ENCODE data around the gene PNKP.
A peak's percentile ranks its signal among the peaks of the same experiment; 100 is the strongest.

The PNKP gene

GRCh38 chr19:49877879-49878743, 10.7 kb upstream of the PNKP start (continued):
- TF ChIP-seq, protein P1, sequence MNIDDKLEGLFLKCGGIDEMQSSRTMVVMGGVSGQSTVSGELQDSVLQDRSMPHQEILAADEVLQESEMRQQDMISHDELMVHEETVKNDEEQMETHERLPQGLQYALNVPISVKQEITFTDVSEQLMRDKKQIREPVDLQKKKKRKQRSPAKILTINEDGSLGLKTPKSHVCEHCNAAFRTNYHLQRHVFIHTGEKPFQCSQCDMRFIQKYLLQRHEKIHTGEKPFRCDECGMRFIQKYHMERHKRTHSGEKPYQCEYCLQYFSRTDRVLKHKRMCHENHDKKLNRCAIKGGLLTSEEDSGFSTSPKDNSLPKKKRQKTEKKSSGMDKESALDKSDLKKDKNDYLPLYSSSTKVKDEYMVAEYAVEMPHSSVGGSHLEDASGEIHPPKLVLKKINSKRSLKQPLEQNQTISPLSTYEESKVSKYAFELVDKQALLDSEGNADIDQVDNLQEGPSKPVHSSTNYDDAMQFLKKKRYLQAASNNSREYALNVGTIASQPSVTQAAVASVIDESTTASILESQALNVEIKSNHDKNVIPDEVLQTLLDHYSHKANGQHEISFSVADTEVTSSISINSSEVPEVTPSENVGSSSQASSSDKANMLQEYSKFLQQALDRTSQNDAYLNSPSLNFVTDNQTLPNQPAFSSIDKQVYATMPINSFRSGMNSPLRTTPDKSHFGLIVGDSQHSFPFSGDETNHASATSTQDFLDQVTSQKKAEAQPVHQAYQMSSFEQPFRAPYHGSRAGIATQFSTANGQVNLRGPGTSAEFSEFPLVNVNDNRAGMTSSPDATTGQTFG (tag by site-specific recombination; IDR thresholded peaks at IDR 0.05; ENCODE audit: borderline replicate concordance) = no peak
- no peak for TF ChIP-seq INSM2 (tag by site-specific recombination; IDR thresholded peaks at IDR 0.05)
- TF ChIP-seq KLF10 (tag by site-specific recombination; IDR thresholded peaks at IDR 0.05) = peak; percentile 58; the same call in 1 of the 2 replicates
- no peak for TF ChIP-seq ZNF510 (tag by site-specific recombination; IDR thresholded peaks at IDR 0.05; ENCODE audit: insufficient replicate concordance)
- TF ChIP-seq, protein P2, sequence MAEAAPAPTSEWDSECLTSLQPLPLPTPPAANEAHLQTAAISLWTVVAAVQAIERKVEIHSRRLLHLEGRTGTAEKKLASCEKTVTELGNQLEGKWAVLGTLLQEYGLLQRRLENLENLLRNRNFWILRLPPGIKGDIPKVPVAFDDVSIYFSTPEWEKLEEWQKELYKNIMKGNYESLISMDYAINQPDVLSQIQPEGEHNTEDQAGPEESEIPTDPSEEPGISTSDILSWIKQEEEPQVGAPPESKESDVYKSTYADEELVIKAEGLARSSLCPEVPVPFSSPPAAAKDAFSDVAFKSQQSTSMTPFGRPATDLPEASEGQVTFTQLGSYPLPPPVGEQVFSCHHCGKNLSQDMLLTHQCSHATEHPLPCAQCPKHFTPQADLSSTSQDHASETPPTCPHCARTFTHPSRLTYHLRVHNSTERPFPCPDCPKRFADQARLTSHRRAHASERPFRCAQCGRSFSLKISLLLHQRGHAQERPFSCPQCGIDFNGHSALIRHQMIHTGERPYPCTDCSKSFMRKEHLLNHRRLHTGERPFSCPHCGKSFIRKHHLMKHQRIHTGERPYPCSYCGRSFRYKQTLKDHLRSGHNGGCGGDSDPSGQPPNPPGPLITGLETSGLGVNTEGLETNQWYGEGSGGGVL (tag by site-specific recombination; IDR thresholded peaks at IDR 0.05) = 0 out of 2 replicates have a peak, but pooled peaks have one; percentile 17
- no peak for TF ChIP-seq KLF16 (tag by site-specific recombination; IDR thresholded peaks at IDR 0.05)
- no peak for TF ChIP-seq ZNF473 (tag by site-specific recombination; IDR thresholded peaks at IDR 0.05)
- TF ChIP-seq REPIN1 (tag by site-specific recombination; IDR thresholded peaks at IDR 0.05; ENCODE audit: low read depth) = no peak
- TF ChIP-seq ZNF747 (tag by site-specific recombination; IDR thresholded peaks at IDR 0.05) = no peak
- TF ChIP-seq ZNF623 (tag by site-specific recombination; IDR thresholded peaks at IDR 0.05) = no peak
- TF ChIP-seq HOXA7 (CRISPR knock-in tag; IDR thresholded peaks at IDR 0.05; ENCODE audit: borderline replicate concordance) = no peak
- TF ChIP-seq ZNF341 (tag by site-specific recombination; IDR thresholded peaks at IDR 0.05; ENCODE audit: low read depth) = 0 out of 2 replicates have a peak, but pooled peaks have one; percentile 18
- peak; percentile 62 for TF ChIP-seq KLF1 (tag by site-specific recombination; IDR thresholded peaks at IDR 0.05)
- peak; percentile 40; the same call in 1 of the 2 replicates for TF ChIP-seq ZBTB7A (tag by site-specific recombination; IDR thresholded peaks at IDR 0.05; ENCODE audit: low read depth)
- TF ChIP-seq ZNF600 (tag by site-specific recombination; IDR thresholded peaks at IDR 0.05) = peak; percentile 79
- peak; percentile 24; the same call in 1 of the 2 replicates for TF ChIP-seq ZNF501 (tag by site-specific recombination; IDR thresholded peaks at IDR 0.05)
- 0 out of 2 replicates have a peak, but pooled peaks have one; percentile 13 for TF ChIP-seq EGR2 (tag by site-specific recombination; IDR thresholded peaks at IDR 0.05; ENCODE audit: low read depth)
- TF ChIP-seq HOXD13 (CRISPR knock-in tag; IDR thresholded peaks at IDR 0.05; ENCODE audit: borderline replicate concordance) = no peak
- no peak for TF ChIP-seq ZBTB48 (tag by site-specific recombination; IDR thresholded peaks at IDR 0.05)
- no peak for TF ChIP-seq BCL11A (tag by site-specific recombination; IDR thresholded peaks at IDR 0.05; ENCODE audit: low read depth)
- TF ChIP-seq PRDM1 (tag by site-specific recombination; IDR thresholded peaks at IDR 0.05) = peak; percentile 87
- TF ChIP-seq ZNF426 (tag by site-specific recombination; IDR thresholded peaks at IDR 0.05) = no peak
- TF ChIP-seq ZNF837 (tag by site-specific recombination; IDR thresholded peaks at IDR 0.05) = no peak
- no peak for TF ChIP-seq ZNF843 (tag by site-specific recombination; IDR thresholded peaks at IDR 0.05)
- TF ChIP-seq ZFP37 (tag by site-specific recombination; IDR thresholded peaks at IDR 0.05) = no peak
- TF ChIP-seq ZNF571 (tag by site-specific recombination; IDR thresholded peaks at IDR 0.05) = no peak
- TF ChIP-seq ATF2 (tag by site-specific recombination; IDR thresholded peaks at IDR 0.05; ENCODE audit: low read depth) = no peak
- TF ChIP-seq ZSCAN30 (tag by site-specific recombination; IDR thresholded peaks at IDR 0.05) = no peak
- no peak for TF ChIP-seq ZNF561 (tag by site-specific recombination; IDR thresholded peaks at IDR 0.05; ENCODE audit: borderline replicate concordance)
- TF ChIP-seq, protein P3, sequence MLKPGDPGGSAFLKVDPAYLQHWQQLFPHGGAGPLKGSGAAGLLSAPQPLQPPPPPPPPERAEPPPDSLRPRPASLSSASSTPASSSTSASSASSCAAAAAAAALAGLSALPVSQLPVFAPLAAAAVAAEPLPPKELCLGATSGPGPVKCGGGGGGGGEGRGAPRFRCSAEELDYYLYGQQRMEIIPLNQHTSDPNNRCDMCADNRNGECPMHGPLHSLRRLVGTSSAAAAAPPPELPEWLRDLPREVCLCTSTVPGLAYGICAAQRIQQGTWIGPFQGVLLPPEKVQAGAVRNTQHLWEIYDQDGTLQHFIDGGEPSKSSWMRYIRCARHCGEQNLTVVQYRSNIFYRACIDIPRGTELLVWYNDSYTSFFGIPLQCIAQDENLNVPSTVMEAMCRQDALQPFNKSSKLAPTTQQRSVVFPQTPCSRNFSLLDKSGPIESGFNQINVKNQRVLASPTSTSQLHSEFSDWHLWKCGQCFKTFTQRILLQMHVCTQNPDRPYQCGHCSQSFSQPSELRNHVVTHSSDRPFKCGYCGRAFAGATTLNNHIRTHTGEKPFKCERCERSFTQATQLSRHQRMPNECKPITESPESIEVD (tag by site-specific recombination; IDR thresholded peaks at IDR 0.05) = no peak
- TF ChIP-seq ZNF664 (tag by site-specific recombination; IDR thresholded peaks at IDR 0.05) = no peak
- TF ChIP-seq ZFHX2 (tag by site-specific recombination; conservative IDR thresholded peaks at IDR 0.05) = peak; percentile 32; the same call in 1 of the 2 replicates

Data from HEK293 (cell line).